GM12878 (cell line): ENCODE results near the gene GMPR2. TPM values are rescaled to one million over a fixed set of nuclear protein-coding genes. Genes with fewer than 3 reads are reported as not detected.

Experiments used
- ATAC-seq: fragments of 200-7000 bp; cut with Tn5 transposase; 3 replicates; pipeline ENCODE4 v1.9.1; 2020; ENCODE audit warnings: mild to moderate bottlenecking, moderate library complexity
- BruUV-seq: library from RNA; stranded (reverse); fragments of 400-500 nt; replicated peaks from 2 replicates; lab custom pipeline; 2021; lab: Mats Ljungman, UMichigan
- CTCF ChIA-PET: fragments of 300-600 bp; sonication (Branson Sonifier 250); formaldehyde crosslinking; extraction: SDS; loops from one replicate; lab custom pipeline; 2021; ENCODE audit warnings: inconsistent platforms; lab: Yijun Ruan, JAX
- POLR2A ChIA-PET: fragments of 350-600 bp; formaldehyde crosslinking; extraction: SDS; loops from one replicate; lab custom pipeline; 2021; ENCODE audit warnings: inconsistent platforms; lab: Charles Lee
- RAD21 ChIA-PET: fragments of 300-600 bp; sonication (Branson Sonifier 250); formaldehyde crosslinking; loops from one replicate; lab custom pipeline; 2023; ENCODE audit warnings: antibody characterized with exemption; ENCODE audit not compliant: unreplicated experiment; lab: Charles Lee
- SMC1A ChIA-PET: fragments of 300-600 bp; sonication (Branson Sonifier 250); formaldehyde crosslinking; loops from one replicate; lab custom pipeline; 2023; ENCODE audit not compliant: unreplicated experiment, uncharacterized antibody; lab: Charles Lee
- DNase-seq: peaks from one replicate; pipeline ENCODE4 v3.0.0-alpha.2; 2011; ENCODE audit warnings: low read depth, low spot score
- FAIRE-seq: peaks from 3 replicates; lab custom pipeline; 2011; peaks lifted over from hg19 to GRCh38; lab: Jason Lieb, UNC
- H2AFZ ChIP-seq: 2 replicates; pipeline ENCODE4 v1.6.0; 2011; ENCODE audit warnings: low read depth, low read length, control low read depth; ENCODE audit not compliant: control insufficient read depth
- H3K27ac ChIP-seq: 2 replicates; pipeline ENCODE4 v1.5.1; 2011; ENCODE audit warnings: control low read depth; ENCODE audit not compliant: control insufficient read depth, insufficient read depth
- H3K27me3 ChIP-seq, 2 experiments: replicated peaks in 1 of 2; 2 replicates each; pipeline versions ENCODE4 v1.6.0 to v1.6.1; 2011; ENCODE audit warnings: low read length in 1 of 2; ENCODE audit not compliant: control insufficient read depth in 2 of 2, insufficient read depth in 2 of 2
- H3K36me3 ChIP-seq, 2 experiments: 2 replicates each; pipeline ENCODE4 v1.5.1; 2011; ENCODE audit warnings: low read length in 1 of 2; ENCODE audit not compliant: control insufficient read depth in 2 of 2, insufficient read depth in 2 of 2
- H3K4me1 ChIP-seq: 2 replicates; pipeline ENCODE4 v1.6.1; 2011; ENCODE audit warnings: mild to moderate bottlenecking, low read length, moderate library complexity, mixed read lengths; ENCODE audit not compliant: control insufficient read depth, insufficient read depth
- H3K4me2 ChIP-seq: 2 replicates; pipeline ENCODE4 v1.6.0; 2011; ENCODE audit warnings: control low read depth; ENCODE audit not compliant: control insufficient read depth, insufficient read depth
- H3K4me3 ChIP-seq: fragments of 200-600 bp; sonication (generic); 2 replicates; pipeline ENCODE4 v1.5.1; 2016
- H3K79me2 ChIP-seq: 2 replicates; pipeline ENCODE4 v1.6.0; 2011; ENCODE audit warnings: low read length; ENCODE audit not compliant: control insufficient read depth, insufficient read depth
- H3K9ac ChIP-seq: 2 replicates; pipeline ENCODE4 v1.8.0; 2011; ENCODE audit warnings: low read length, control low read depth, mixed read lengths; ENCODE audit not compliant: control insufficient read depth, insufficient read depth
- H3K9me3 ChIP-seq: replicated peaks from 3 replicates; pipeline ENCODE4 v1.5.1; 2011; ENCODE audit warnings: mild to moderate bottlenecking, low read length; ENCODE audit not compliant: control insufficient read depth, insufficient read depth
- H4K20me1 ChIP-seq: 2 replicates; pipeline ENCODE4 v1.6.0; 2011; ENCODE audit not compliant: control insufficient read depth, insufficient read depth
- BACH1 ChIP-seq: fragments of 450-650 bp; IDR thresholded peaks from 2 replicates; pipeline ENCODE4 v1.6.1; 2017; ENCODE audit warnings: mild to moderate bottlenecking, borderline replicate concordance
- EGR1 ChIP-seq, 2 experiments: IDR thresholded peaks; 1 replicate in 1 of 2; 2 replicates in 1 of 2; pipeline ENCODE4 v1.6.1; 2011 to 2012; ENCODE audit warnings: low read depth in 2 of 2, low read length in 2 of 2, borderline replicate concordance in 1 of 2, mild to moderate bottlenecking in 1 of 2, moderate library complexity in 1 of 2
- SPI1 ChIP-seq: IDR thresholded peaks from 2 replicates; pipeline ENCODE4 v1.6.1; 2011; ENCODE audit warnings: low read depth, mild to moderate bottlenecking, low read length, moderate library complexity, borderline replicate concordance; ENCODE audit not compliant: insufficient read depth
- ZNF687 ChIP-seq: fragments of 450-650 bp; IDR thresholded peaks from 2 replicates; pipeline ENCODE4 v1.6.1; 2017; ENCODE audit warnings: mild to moderate bottlenecking, moderate library complexity
- WGBS: methylation state at CpG from one replicate; pipeline ENCODE4 v1.1.6; 2016; ENCODE audit warnings: low lambda C conversion rate; ENCODE audit not compliant: insufficient replicate concordance, insufficient coverage; ENCODE audit errors: missing lambda C conversion rate; 5-methylcytosine and 5-hydroxymethylcytosine counted together
- in situ Hi-C: fragments of 300-500 bp; cut with MboI; formaldehyde crosslinking; loops from 9 replicates; pipeline ENCODE4 v1.14.3; 2018; ENCODE audit warnings: mixed read lengths
- intact Hi-C: fragments of 100-400 bp; cut with micrococcal nuclease; formaldehyde crosslinking; loops from one replicate; pipeline ENCODE4 v1.14.2; 2022; ENCODE audit not compliant: unreplicated experiment
- polyA plus RNA-seq, 11 experiments: library from polyadenylated mRNA; depleted of rRNA in 4 of 11; unstranded in 6 of 11; stranded (reverse) in 5 of 11; fragments of >200 nt; fragmentation: Nextera tagmentation in 4 of 11; fragmentation: Illumina TruSeq in 1 of 11; extraction: Ambion mirVana in 4 of 11; extraction: Trizol in 1 of 11; gene quantifications; 1 replicate in 1 of 11; 2 replicates in 10 of 11; pipeline versions ENCODE4 v1.2.1 to v1.2.3, GENCODE V29; 2011 to 2016; ENCODE audit warnings: inconsistent platforms in 2 of 11, missing spikeins in 2 of 11, low read depth in 1 of 11
- total RNA-seq, 4 experiments: library from RNA; depleted of rRNA in 3 of 4; stranded (reverse); fragments of >200 nt in 3 of 4; fragmentation: Illumina TruSeq in 1 of 4; extraction: Trizol in 1 of 4; gene quantifications; 2 replicates each; pipeline versions ENCODE4 v1.2.1 to v1.2.3, GENCODE V29; 2013 to 2021

The GMPR2 gene
- total and polyA plus RNA-seq, 10 of the 15 experiments (the other 5 are each of a cell fraction or from before 2014, with no cell fraction given): 55.1 to 80.3 (median 61.5) TPM

- ChIA-PET CTCF (interaction anchor here (1.0 to 12.3 kb wide), 4 partner anchors 60 to 95 kb away, joined by 3 to 368 read pairs (median 6); partner anchors contain the start of genes CIDEB, DHRS1 and NOP9), POLR2A (interaction anchor here (0.7 to 1.9 kb wide), 5 partner anchors 13 to 76 kb away, joined by 3 to 6 read pairs (median 3); partner anchors contain the start of genes IRF9, MDP1 and RABGGTA)
- 76% methylated on average over 5 of the region's 5 CpGs for WGBS
- Histone ChIP-seq H3K9me3 (no peaks in the 10 kb centered on the region), H3K79me2 (peaks cover 29% of the 10 kb centered on the region)
- no TSS peak for BruUV-seq
- in situ Hi-C loops: no loop called here
- no peak for TF ChIP-seq BACH1
- TF ChIP-seq EGR1 (IDR thresholded peaks at IDR 0.05; ENCODE audit: borderline replicate concordance in 1 of 2, low read depth in 2 of 2, low read length in 2 of 2): no peak
- TF ChIP-seq SPI1: no peak
- TF ChIP-seq ZNF687: no peak
- TF ChIP-seq, all 136 proteins: peak for 0
- DNase-seq: no peak
- Histone ChIP-seq H3K4me2 (no peak overlapping the region), H3K27ac (no peak overlapping the region), H2AFZ (no peak overlapping the region), H3K4me3 (no peak overlapping the region), H4K20me1 (peaks cover 3% of the 10 kb centered on the region; the same call in 1 of the 2 replicates), H3K36me3 (peaks cover 11 to 52% of the 10 kb centered on the region in 2 experiments), H3K4me1 (peaks cover 14% of the 10 kb centered on the region), H3K27me3 (no peaks in the 10 kb centered on the region), H3K9ac (no peak overlapping the region)
- SMC1A ChIA-PET: interaction anchor here (0.7 to 1.5 kb wide), 6 partner anchors 9 to 61 kb away, joined by 3 to 4 read pairs (median 3); partner anchors contain the start of genes DHRS1, NOP9 and TM9SF1
- no peak for FAIRE-seq
- intact Hi-C loops: no loop called here
- RAD21 ChIA-PET: no interaction called here
- ATAC-seq: no peak
Observed at GRCh38 chr14:24238123-24238522, 5.4 kb downstream of the GMPR2 start.
